HepG2 (cell line): ENCODE data around the gene MPC1. TPM values are rescaled to one million over a fixed set of nuclear protein-coding genes. Genes with fewer than 3 reads are reported as not detected.

ENCODE experiments used
- ATF7-NPFF ChIP-seq: sonication (generic); formaldehyde crosslinking; IDR thresholded peaks from 2 replicates; pipeline ENCODE4 v1.8.1; 2023; ENCODE audit warnings: mild to moderate bottlenecking, low read depth, missing genetic modification reagents, moderate library complexity
- BRD4 ChIP-seq: sonication (generic); formaldehyde crosslinking; IDR thresholded peaks from 2 replicates; pipeline ENCODE4 v1.4.0; 2020; ENCODE audit warnings: missing genetic modification reagents
- GFI1 ChIP-seq: sonication (generic); formaldehyde crosslinking; IDR thresholded peaks from 2 replicates; pipeline ENCODE4 v1.5.0; 2020; ENCODE audit warnings: missing genetic modification reagents, mild to moderate bottlenecking, borderline replicate concordance
- KIAA2018 ChIP-seq: sonication (generic); formaldehyde crosslinking; IDR thresholded peaks from 2 replicates; pipeline ENCODE4 v1.5.0; 2020; ENCODE audit warnings: mild to moderate bottlenecking, missing genetic modification reagents, borderline replicate concordance
- MTA3 ChIP-seq: sonication (generic); formaldehyde crosslinking; IDR thresholded peaks from 2 replicates; pipeline ENCODE4 v1.4.0; 2020; ENCODE audit warnings: missing genetic modification reagents
- NFE2L2 ChIP-seq: fragments of 150-350 bp; IDR thresholded peaks from 2 replicates; pipeline ENCODE4 v1.6.1; 2014; ENCODE audit warnings: low read length
- PAXIP1 ChIP-seq: sonication (generic); formaldehyde crosslinking; conservative IDR thresholded peaks from 2 replicates; pipeline ENCODE4 v1.4.0; 2020; ENCODE audit warnings: mild to moderate bottlenecking, missing genetic modification reagents, moderate library complexity
- RBFOX2 ChIP-seq: fragments of 200-400 bp; formaldehyde crosslinking; IDR thresholded peaks from 2 replicates; pipeline ENCODE4 v1.6.1; 2017; ENCODE audit warnings: low read depth, mild to moderate bottlenecking, low read length
- RXRA ChIP-seq: sonication (generic); formaldehyde crosslinking; IDR thresholded peaks from 2 replicates; pipeline ENCODE4 v1.5.1; 2020; ENCODE audit warnings: missing genetic modification reagents
- ZNF281 ChIP-seq: sonication (generic); formaldehyde crosslinking; IDR thresholded peaks from 2 replicates; pipeline ENCODE4 v1.4.0; 2020; ENCODE audit warnings: missing genetic modification reagents, borderline replicate concordance
- ZNF552 ChIP-seq: sonication (generic); formaldehyde crosslinking; IDR thresholded peaks from 2 replicates; pipeline ENCODE4 v1.9.0; 2022; ENCODE audit warnings: missing genetic modification reagents, mild to moderate bottlenecking, borderline replicate concordance
- ZNF737 ChIP-seq: sonication (generic); formaldehyde crosslinking; IDR thresholded peaks from 2 replicates; pipeline ENCODE4 v1.5.0; 2020; ENCODE audit warnings: missing genetic modification reagents, mild to moderate bottlenecking, borderline replicate concordance
- ZNF747 ChIP-seq: sonication (generic); formaldehyde crosslinking; IDR thresholded peaks from 2 replicates; pipeline ENCODE4 v1.8.1; 2023; ENCODE audit warnings: missing genetic modification reagents, mild to moderate bottlenecking, borderline replicate concordance
- ZSCAN30 ChIP-seq: sonication (generic); formaldehyde crosslinking; IDR thresholded peaks from 2 replicates; pipeline ENCODE4 v1.5.0; 2020; ENCODE audit warnings: mild to moderate bottlenecking, missing genetic modification reagents
- polyA plus RNA-seq, 8 experiments: library from polyadenylated mRNA; depleted of rRNA in 3 of 8; stranded (reverse) in 7 of 8; unstranded in 1 of 8; fragments of >200 nt; fragmentation: Illumina TruSeq in 4 of 8; extraction: Trizol in 4 of 8; gene quantifications; 2 replicates each; pipeline versions ENCODE4 v1.2.1 to v1.2.3, GENCODE V29; 2011 to 2016; ENCODE audit warnings: low read depth in 4 of 8, missing spikeins in 1 of 8, mixed read lengths in 1 of 8; ENCODE audit not compliant: insufficient read depth in 1 of 8
- total RNA-seq, 5 experiments: library from RNA; depleted of rRNA; stranded (reverse); fragments of >200 nt; fragmentation: Illumina TruSeq; extraction: Trizol; gene quantifications; 2 replicates each; pipeline ENCODE4 v1.2.3, GENCODE V29; 2016; ENCODE audit warnings: low read depth in 1 of 5

Gene MPC1
- total and polyA plus RNA-seq, 2 of the 13 experiments (the other 11 are each of a cell fraction or from before 2014, with no cell fraction given): 189 to 214 TPM

DNA sequence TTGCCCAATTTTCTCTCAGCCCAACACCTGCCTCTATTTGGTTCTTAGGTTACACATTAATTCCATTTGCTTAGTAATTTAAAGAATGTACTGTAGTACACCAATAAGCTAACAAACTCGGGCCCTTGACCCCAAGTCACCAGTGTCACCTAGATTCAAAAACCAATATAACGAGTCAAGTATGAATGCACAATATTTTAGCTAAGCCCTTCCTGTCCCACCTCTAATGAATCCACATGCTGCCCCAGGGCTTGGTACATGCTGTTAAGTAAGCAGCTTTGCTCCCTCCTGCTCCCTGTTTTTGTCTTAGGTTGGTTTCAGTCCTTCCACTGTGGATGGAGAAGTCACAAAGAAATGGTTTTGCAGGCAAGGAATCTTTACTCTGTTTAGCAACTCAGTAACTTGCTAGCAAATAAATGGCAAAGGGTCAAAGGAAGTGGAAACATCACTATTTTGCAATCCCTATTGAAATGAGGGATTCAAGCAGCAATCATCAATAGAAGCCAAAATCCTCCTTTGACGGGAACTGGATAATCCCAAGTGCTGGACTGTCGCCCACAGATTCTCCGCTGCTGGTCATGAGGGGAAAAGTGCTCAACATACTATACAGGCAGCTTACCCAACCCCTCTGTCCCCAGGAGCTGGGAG is 5.0 kb upstream of the MPC1 start (continued):
- TF ChIP-seq KIAA2018 (CRISPR knock-in tag) (no peak), ZNF737 (no peak), ZNF552 (0 out of 2 replicates have a peak, but pooled peaks have one; percentile 29), NFE2L2 (no peak), PAXIP1 (CRISPR knock-in tag) (peak; percentile 99), MTA3 (CRISPR knock-in tag) (no peak), ZNF747 (CRISPR knock-in tag) (peak; percentile 80; the same call in 1 of the 2 replicates), ATF7-NPFF (CRISPR knock-in tag) (no peak; the same call in 1 of the 2 replicates), BRD4 (CRISPR knock-in tag) (peak; percentile 78; the same call in 1 of the 2 replicates), ZSCAN30 (CRISPR knock-in tag) (0 out of 2 replicates have a peak, but pooled peaks have one; percentile 60), RXRA (CRISPR knock-in tag) (peak; percentile 91; the same call in 1 of the 2 replicates), GFI1 (CRISPR knock-in tag) (peak; percentile 97), RBFOX2 (no peak; the same call in 1 of the 2 replicates), ZNF281 (CRISPR knock-in tag) (no peak)
